ENCODE results near the gene SYTL4.

The SYTL4 gene

GRCh38 chrX:100695991-100696390, 35.9 kb downstream of the SYTL4 start:
- DNase-seq (ENCODE audit: extremely low read depth in 1 of 2, low read depth in 1 of 2) = no peak

GRCh38 chrX:100695302-100695701, 36.6 kb downstream of the SYTL4 start:
- no peak for DNase-seq (ENCODE audit: extremely low read depth in 1 of 2, low read depth in 1 of 2)

- DNase-seq (ENCODE audit: extremely low read depth in 1 of 2, low read depth in 1 of 2) = no peak
Measured at GRCh38 chrX:100687546-100687945, 44.4 kb downstream of the SYTL4 start.

GRCh38 chrX:100687128-100687527, 44.8 kb downstream of the SYTL4 start:
- no peak for DNase-seq (ENCODE audit: extremely low read depth in 1 of 2, low read depth in 1 of 2)

GRCh38 chrX:100685997-100686305, 46.0 kb downstream of the SYTL4 start:
- no peak for DNase-seq (ENCODE audit: extremely low read depth in 1 of 2, low read depth in 1 of 2)

GRCh38 chrX:100685284-100685996, 46.5 kb downstream of the SYTL4 start:
- DNase-seq (ENCODE audit: extremely low read depth in 1 of 2, low read depth in 1 of 2) = peak; percentile 1 to 7

GRCh38 chrX:100682939-100683338, 49.0 kb downstream of the SYTL4 start:
- DNase-seq (ENCODE audit: extremely low read depth in 1 of 2, low read depth in 1 of 2) = no peak

GRCh38 chrX:100681599-100681998, 50.3 kb downstream of the SYTL4 start:
- DNase-seq (ENCODE audit: extremely low read depth in 1 of 2, low read depth in 1 of 2) = no peak

- no peak for DNase-seq (ENCODE audit: extremely low read depth in 1 of 2, low read depth in 1 of 2)
Measured at GRCh38 chrX:100680756-100681155, 51.2 kb downstream of the SYTL4 start.

- DNase-seq (ENCODE audit: extremely low read depth in 1 of 2, low read depth in 1 of 2) = no peak
Measured at GRCh38 chrX:100677611-100678181, 54.2 kb downstream of the SYTL4 start.

GRCh38 chrX:100674705-100675104, 57.2 kb downstream of the SYTL4 start:
- no peak for DNase-seq (ENCODE audit: extremely low read depth in 1 of 2, low read depth in 1 of 2)

GRCh38 chrX:100673397-100673953, 58.4 kb downstream of the SYTL4 start:
- no peak for DNase-seq (ENCODE audit: extremely low read depth in 1 of 2, low read depth in 1 of 2)

GRCh38 chrX:100672966-100673365, 59.0 kb downstream of the SYTL4 start:
- no peak for DNase-seq (ENCODE audit: extremely low read depth in 1 of 2, low read depth in 1 of 2)

- no peak for DNase-seq (ENCODE audit: extremely low read depth in 1 of 2, low read depth in 1 of 2)
Measured at GRCh38 chrX:100663642-100664041, 68.3 kb downstream of the SYTL4 start.

- no peak for DNase-seq (ENCODE audit: extremely low read depth in 1 of 2, low read depth in 1 of 2)
Measured at GRCh38 chrX:100662796-100663195, 69.1 kb downstream of the SYTL4 start.

- DNase-seq (ENCODE audit: extremely low read depth in 1 of 2, low read depth in 1 of 2) = no peak
Measured at GRCh38 chrX:100662170-100662569, 69.8 kb downstream of the SYTL4 start.

GRCh38 chrX:100659431-100660137, 72.3 kb downstream of the SYTL4 start:
- no peak for DNase-seq (ENCODE audit: extremely low read depth in 1 of 2, low read depth in 1 of 2)

- no peak for DNase-seq (ENCODE audit: extremely low read depth in 1 of 2, low read depth in 1 of 2)
Measured at GRCh38 chrX:100658941-100659381, 73.0 kb downstream of the SYTL4 start.

GRCh38 chrX:100654261-100654660, 77.7 kb downstream of the SYTL4 start:
- DNase-seq (ENCODE audit: extremely low read depth in 1 of 2, low read depth in 1 of 2) = no peak

GRCh38 chrX:100652266-100652665, 79.7 kb downstream of the SYTL4 start:
- DNase-seq (ENCODE audit: extremely low read depth in 1 of 2, low read depth in 1 of 2) = no peak

GRCh38 chrX:100650841-100651240, 81.1 kb downstream of the SYTL4 start:
- no peak for DNase-seq (ENCODE audit: extremely low read depth in 1 of 2, low read depth in 1 of 2)
